ENCODE results near the gene ZDHHC8.

ZDHHC8 gene, protein sequence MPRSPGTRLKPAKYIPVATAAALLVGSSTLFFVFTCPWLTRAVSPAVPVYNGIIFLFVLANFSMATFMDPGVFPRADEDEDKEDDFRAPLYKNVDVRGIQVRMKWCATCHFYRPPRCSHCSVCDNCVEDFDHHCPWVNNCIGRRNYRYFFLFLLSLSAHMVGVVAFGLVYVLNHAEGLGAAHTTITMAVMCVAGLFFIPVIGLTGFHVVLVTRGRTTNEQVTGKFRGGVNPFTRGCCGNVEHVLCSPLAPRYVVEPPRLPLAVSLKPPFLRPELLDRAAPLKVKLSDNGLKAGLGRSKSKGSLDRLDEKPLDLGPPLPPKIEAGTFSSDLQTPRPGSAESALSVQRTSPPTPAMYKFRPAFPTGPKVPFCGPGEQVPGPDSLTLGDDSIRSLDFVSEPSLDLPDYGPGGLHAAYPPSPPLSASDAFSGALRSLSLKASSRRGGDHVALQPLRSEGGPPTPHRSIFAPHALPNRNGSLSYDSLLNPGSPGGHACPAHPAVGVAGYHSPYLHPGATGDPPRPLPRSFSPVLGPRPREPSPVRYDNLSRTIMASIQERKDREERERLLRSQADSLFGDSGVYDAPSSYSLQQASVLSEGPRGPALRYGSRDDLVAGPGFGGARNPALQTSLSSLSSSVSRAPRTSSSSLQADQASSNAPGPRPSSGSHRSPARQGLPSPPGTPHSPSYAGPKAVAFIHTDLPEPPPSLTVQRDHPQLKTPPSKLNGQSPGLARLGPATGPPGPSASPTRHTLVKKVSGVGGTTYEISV

DNA sequence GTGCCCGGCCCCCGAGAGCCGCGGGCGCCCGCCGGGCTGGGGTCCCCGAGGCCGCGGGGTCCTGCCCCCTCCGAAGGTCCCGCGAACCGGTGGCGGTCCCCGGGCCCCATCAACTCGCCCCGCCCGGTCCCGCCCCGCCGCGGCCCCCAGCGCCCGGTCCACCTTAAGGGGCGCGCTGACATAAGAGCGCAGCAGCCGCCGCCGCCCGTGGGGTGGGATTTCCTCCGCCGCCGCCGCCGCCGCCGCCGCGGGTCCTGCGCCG lies at the start of gene ZDHHC8:
ZDHHC8 (plus strand) TSS at position 208 of the 262 bp plus-strand sequence. CDS start 144 bp downstream, outside the sequence.
- DNase-seq (ENCODE audit: low spot score): peak; percentile 81

DNA sequence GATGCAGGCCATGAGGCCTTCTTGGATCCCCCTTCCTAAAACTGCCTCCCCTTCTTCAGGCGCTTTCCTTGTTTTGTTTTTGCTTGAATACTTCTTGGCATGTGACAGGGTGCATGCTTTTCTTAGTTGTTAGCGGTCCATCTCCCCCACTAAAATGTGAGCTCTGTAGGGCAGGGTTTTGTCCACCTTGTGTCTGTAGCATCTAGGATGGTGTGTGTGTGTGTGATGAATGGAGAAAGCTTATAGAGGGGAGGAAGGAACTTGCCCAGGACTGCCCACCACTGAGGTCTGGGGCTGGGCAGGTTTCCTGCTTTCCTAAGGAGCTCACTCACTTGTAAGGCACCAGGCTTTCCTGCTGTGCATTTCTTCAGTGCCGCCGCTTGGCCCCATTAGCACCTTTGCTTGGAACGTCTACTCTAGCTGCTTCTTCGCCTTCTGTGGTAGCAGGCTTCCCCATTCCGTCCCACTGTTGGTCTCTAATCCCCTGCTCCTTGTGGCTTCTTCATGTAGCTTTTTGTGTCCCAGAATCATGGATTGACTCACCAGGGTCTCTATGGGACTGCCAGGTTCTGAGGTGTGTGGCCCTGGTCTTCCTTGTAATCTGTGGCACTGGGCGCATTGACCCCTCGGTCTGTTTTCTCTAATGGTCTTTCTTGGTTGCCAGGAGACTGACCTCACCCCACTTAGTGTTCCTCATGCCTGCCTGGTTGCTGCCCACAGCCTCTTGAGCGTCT lies 48.3 kb upstream of the ZDHHC8 start:
- DNase-seq (ENCODE audit: low spot score): peak; percentile 3

DNA sequence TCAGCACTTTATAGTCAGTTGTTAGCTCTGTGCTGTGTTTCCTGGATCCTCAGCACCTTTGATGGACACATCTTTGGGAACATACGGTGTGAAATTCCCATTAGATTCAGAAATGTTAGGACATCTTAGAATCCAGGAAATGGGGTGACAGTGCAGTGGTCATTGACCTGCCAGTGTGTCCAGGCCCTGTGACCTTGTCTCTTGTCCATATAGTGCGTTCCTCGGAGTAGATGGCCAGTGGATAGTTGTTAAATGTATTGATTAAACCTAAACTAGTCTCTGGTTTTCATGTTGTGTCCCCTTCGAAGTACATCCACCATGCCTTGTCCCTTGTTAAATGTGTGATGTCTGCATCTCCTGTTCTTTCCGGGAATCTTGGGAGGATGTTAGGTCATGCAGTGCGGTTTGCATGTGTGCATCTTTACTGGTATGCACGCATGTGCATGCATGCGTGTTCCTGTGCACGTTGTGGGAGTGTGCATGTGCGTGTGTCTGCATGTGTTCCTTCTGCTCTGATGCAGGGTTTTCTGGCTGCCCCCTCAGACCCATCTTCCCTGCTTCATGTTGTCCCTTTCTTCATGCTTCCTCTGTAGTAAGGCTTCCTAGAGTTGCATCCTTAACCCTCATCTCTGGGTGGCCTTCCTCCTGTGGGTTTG lies 47.6 kb upstream of the ZDHHC8 start:
- DNase-seq (ENCODE audit: low spot score): no peak

DNA sequence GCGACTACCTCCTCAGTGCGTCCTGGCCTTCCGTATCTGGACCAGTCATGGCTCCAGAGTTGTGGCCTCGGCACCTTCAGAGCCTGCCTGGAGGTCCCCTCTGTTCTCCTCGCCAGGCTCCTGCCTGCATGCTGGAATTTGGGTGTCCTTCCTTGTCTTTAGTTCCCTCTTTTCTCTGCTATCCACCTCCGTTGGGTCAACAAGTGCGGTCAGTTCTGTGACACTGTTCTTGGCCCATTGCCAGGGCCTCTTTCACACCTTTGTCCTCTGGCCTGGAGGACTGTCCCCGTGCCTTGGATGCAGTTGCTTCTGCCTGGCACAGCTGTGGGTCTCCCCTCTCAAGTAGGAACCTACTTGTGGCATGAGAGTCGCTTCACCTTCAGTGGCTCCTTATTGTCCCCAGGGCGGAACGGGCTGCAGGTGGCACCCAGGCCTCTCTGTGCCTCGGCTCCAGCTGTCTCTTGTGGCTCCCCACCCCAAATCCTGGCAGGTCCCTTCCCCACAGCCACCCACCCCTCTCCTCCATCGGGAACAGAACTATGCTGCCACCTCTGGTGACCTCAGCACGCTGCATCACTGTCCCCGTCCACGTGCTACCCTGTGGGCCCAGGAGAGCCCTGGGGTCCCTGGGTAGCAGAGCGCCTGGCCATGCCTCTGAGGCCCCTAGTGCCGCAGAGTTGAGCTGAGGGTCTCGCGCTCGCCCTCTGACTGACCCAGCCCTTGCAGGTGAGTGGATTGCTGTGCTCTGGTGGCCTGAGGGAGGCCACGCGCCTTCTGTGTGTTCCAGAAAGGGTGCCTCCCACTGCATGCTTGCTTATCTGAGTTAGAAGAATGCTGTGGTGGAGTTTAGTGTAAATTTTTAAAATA lies 46.8 kb upstream of the ZDHHC8 start:
- peak; percentile 70 for DNase-seq (ENCODE audit: low spot score)

DNA sequence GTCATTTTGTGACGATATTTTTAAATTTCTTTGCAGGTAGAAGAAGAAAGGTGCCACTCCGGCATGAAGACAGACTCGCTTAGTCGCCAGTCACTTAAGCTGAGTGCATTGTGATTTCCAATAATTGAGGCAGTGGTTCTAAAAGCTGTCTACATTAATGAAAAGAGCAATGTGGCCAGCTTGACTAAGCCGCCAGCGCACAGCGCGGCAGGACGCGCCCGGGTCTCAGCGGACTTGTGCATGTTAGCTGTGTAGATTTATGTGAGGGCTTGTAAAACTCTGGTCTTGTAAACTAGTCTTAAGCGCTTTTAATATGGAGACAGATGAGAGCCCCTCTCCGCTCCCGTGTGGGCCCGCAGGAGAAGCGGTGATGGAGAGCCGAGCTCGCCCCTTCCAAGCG lies 46.0 kb upstream of the ZDHHC8 start:
- DNase-seq (ENCODE audit: low spot score): no peak

DNA sequence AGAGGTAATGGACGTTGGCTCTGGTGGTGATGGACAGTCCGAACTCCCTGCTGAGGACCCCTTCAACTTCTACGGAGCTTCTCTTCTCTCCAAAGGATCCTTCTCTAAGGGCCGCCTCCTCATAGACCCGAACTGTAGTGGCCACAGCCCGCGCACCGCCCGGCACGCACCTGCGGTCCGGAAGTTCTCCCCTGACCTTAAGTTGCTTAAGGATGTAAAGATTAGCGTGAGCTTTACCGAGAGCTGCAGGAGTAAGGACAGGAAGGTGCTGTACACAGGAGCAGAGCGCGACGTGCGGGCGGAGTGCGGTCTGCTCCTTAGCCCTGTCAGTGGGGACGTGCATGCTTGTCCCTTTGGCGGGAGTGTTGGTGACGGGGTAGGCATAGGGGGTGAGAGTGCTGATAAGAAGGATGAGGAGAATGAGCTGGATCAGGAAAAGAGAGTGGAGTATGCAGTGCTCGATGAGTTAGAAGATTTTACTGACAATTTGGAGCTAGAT lies 45.5 kb upstream of the ZDHHC8 start:
- DNase-seq (ENCODE audit: low spot score): no peak

DNA sequence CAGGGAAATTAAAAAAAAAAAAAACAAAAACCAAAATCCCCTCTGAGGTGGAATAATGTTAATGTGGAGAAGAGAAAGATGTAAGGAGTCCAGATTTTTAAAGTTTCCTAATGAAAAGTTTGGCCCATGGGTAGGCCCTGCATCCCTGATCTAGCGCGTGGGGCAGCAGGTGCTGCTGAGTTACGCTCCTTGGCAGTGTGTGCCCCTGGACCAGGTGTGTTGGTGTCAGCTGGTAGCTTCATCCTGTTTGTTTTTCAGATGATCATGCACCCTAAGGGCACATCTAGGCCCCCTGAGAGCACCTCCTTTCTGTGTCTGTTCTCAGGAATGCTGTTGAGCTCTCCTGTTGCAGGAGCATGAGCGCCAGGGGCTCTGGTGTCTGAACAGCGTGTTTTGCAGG lies 44.8 kb upstream of the ZDHHC8 start:
- DNase-seq (ENCODE audit: low spot score): no peak

DNA sequence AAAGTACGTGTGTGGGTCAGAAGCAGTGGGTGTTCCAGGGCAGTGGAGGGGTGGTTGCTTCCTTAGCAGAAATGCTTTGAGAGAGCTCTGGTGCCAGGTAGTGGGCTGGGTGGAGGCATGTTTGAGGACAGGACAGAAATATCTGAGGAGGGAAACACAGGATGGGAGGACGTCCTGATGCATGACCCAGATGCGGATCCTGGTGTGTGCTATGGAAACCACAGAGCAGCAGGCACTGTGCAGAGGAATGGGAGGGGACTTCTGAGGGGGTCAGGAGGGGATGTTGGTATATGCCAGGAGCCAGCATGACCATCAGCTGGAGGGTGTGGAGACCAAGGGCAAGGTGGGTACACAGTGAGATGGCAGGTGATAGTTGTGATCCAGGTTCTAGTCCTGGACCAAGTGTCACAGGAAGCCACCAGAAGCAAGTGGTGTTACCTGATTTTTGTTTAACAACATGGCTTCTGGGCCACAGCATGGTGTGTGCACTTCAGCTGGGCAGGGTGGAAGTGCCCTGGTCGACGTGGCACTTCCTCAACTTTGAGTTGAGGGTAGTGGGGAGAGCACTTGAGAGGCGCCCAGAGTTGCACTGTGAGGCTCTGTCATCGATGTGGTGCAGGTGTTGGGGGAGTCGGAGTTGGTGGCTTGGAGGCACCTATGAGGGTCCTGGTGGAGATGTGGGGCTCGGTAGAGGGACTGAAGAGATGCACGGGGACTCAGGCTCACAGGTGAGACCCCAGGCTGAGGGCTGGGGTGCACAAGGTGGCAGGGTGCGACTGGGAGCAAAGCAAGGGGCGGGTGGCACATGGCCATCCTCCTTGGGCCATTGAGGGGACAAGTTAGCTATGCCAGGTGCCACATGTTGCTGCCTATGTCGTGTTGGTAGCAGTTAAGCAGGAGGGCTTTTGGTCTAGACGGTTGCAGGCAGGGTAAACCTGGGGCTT lies 44.0 kb upstream of the ZDHHC8 start:
- DNase-seq (ENCODE audit: low spot score): no peak

DNA sequence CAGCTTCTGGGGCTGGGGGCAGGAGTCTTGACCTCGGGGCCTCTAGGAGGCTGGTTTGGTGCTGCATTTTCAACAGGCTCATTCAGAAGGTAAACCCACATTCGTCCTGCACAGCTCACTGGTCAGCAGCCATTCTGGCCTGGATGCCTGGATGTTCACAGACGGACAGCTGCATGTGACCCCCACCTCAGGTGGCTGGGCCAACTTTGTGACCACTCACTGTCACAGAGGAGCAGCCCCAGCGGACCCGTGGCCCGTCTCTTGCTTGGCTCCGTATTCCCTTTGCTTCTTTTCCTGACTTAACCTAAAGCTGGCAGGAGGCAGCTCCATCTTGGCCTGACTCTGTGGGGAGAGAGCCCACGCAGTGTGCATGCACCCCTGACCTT lies 43.3 kb upstream of the ZDHHC8 start:
- DNase-seq (ENCODE audit: low spot score): no peak

DNA sequence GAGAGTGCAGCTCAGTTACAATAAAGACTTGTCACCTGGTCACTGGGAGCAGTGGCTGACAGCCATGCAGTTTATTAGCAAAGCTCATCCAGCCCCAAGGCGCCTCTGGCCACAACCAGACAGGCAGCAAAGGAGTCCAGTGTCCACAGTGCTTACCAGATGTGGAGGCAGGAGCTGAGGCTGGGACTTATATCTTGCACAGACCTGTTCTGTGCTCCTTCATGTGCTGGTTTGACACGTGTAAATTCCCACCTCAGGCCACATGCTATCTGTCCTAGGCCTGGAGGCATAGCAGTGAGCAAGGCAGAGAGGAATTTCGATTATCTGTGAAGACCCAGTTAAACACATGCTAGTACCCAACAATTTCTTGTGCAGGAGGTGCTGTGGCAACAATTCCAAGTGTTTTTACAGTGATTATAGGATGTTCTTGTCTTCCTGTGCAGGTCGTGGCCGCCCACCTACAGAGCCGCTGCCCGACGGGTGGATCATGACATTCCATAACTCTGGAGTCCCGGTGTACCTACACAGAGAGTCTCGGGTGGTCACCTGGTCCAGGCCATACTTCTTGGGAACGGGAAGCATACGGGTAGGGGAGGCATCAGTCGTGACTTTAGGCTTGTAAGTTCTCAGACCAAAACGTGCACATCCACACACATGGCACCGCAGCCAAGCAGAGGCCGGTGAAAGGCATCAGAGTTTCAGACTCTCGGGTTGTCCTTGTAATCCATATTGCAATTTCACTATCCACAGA lies 42.2 kb upstream of the ZDHHC8 start:
- no peak for DNase-seq (ENCODE audit: low spot score)

DNA sequence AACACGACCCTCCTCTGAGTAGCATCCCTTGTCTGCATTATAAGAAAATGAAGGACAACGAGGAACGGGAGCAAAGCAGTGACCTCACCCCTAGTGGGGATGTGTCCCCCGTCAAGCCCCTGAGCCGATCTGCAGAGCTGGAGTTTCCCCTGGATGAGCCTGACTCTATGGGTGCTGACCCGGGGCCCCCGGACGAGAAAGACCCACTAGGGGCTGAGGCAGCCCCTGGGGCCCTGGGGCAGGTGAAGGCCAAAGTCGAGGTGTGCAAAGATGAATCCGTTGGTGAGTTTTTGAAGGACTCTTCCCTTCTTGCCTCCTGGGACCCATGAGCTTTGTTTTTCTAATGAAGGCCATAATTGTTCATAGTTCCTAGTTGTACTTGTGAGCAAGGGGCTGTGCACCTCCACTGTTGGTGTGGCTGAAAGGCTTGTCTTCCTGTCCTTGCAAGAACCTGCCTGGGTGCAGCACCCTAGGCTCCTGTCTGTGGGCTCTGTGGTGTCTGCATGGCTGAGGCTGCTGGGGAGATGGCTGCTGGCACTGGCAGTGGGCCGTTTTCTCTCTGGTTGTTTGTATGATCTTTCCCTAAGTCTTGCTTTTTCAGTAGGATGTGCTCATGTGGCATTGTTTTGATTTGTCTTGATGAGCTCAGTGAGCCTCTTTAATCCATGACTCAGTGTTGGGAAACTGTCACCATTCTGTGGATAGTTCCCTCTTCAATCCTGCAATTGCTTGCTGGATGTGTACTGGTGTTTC lies 41.5 kb upstream of the ZDHHC8 start:
- no peak for DNase-seq (ENCODE audit: low spot score)

DNA sequence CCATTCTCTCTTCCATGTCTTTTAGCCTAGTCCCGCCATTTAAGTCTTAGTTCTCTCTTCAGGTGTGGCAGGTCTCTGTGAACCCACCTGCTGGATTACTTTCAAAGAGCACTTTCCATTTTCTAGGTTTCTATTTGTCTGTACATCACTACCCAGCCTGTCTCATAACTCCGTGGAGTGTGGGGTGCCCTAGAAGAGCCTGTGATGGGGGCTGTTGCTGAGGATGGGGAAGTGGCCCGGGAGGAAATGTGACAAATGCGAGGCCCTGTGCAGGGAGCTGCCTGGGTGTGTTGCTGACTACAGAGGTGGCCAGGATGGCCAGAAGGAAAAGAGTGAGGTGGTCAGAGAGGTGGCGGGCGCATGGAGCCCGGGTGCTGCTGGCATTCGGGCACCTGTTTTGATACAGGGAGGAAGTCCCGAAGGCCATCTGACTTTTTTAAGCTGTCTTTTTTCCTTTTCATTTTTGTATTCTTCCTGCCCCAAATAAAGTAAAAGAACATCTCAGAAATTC lies 40.8 kb upstream of the ZDHHC8 start:
- DNase-seq (ENCODE audit: low spot score): no peak

DNA sequence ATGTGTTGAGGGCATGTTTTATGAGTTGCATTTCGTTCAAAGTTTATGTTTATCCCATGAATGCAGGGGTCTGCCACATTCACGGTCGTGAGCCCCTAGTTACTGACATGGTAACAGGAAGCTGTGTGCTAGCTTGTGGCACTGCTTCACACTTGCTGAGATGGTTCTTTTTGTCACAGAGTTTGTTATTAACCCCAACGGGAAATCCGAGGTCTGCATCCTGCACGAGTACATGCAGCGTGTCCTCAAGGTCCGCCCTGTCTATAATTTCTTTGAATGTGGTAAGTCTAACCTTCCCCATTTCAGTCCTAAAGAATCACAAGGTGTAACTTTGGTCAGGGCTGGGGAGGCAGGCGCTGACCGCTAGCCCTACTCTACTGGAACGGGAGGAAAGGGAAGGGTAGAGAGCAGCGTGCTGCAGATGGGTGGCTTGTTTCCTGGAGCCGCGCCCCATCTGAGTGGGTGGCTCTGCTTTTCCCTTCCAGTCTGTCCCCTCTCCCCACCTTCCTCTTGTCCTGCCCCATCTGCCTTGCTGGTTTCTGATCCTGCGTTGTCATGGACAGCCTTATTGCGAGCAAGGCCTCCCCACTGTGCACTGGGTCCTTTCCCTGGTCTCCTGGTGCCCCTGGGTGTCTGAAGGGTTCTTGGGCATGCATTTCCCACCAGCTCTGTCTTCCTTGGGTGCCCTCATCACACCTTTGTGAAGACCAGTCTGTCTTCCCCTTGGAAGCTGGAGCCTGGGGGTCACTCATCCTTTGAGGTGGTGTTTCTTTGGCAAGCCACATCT lies 39.7 kb upstream of the ZDHHC8 start:
- no peak for DNase-seq (ENCODE audit: low spot score)

DNA sequence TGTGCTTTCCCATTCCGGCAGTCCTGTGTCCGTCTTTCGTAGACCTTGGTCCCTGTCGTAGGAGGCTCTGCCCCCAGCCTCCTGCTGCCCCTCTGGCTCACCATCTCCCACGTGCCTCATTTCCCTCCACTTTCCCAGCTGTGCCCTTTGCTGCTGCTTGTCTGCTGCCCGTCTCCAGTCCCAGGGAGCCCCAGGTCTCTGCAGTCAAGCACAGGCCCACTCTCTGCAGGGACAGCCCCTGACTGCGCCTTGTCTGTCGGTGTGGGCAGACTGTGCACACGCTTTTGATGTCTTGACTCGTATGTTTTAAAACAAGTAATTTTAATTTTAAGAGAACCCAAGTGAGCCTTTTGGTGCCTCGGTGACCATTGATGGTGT lies 39.1 kb upstream of the ZDHHC8 start:
- DNase-seq (ENCODE audit: low spot score): no peak

DNA sequence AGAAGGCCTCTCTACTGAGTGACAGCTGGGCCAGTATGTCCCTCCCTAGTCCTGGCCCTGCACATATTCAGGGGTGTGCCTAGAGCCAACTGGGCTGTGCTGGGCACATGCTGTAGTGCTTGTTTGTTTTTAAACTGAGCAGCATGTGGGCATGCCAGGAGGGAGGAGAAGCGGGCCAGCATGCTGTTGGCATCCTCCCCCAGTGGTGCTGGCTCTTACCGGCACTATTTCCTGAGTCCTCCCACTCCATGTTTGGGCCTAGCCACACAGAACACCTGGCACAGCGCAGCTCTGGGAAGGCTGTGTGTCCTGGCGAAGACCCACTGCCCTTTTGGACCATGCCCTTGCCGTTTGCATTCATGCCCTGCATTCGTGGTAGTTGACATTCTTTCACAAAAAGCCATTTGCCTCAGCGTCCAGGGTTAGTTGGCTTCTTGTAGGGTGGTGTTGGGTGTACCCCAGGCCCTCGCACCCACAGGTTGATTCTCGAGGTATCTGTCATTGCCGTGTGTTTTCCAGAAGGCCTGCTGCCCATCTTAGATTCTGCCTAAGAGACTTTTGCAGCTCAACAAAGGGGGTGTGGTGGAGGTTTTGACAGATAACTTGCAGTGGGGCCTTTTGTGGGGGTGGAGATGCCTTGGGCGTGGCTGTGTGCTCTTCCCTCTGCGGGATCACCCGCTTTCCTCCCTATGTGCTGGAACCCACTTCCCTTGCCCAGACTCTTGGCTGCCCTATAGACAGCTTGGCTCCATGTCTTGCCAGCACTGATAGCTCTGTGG lies 38.0 kb upstream of the ZDHHC8 start:
- DNase-seq (ENCODE audit: low spot score): no peak

DNA sequence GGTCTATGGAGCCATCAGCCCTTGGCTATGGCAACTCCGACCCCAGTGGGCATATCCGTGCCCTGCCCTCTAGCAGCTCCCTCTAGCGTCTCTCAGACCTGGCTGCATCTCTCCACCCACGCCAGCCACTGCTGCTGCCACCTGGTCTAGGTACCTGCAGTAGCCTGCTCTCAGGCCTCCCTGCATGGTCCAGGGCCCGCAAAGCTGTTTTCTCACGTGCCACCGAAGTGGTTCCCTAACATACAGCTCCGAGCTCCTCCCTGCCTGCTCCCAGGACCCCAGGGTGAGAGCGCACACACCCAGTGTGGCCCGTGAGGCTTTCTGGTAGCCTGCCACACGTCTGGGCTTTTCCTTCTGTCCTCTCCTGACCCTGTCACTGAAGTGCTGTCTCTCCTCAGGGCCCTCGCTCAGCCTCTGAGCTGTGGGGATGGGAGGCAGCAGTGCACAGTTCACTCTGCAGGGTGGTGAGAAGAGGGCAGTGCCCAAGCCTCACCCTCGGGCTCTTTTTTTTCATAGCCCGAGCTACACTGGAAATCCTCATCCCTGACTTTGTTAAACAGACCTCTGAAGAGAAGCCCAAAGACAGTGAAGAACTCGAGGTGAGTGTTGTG lies 37.3 kb upstream of the ZDHHC8 start:
- no peak for DNase-seq (ENCODE audit: low spot score)

Measured in D341Med (cell line).